Thyroid gland (tissue), 4 donors: ENCODE data around the gene CREB5.

Source experiments
- CTCF ChIP-seq, 6 experiments: fragments of 200-600 bp in 3 of 6; fragments of 450-650 bp in 3 of 6; sonication (generic) in 3 of 6; IDR thresholded peaks; one replicate each; pipeline ENCODE4 v1.5.1; 2016 to 2019; ENCODE audit warnings: antibody characterized with exemption in 6 of 6, mild to moderate bottlenecking in 2 of 6, inconsistent platforms in 1 of 6, moderate library complexity in 1 of 6
- POLR2A ChIP-seq, 2 donors: fragments of 450-650 bp; IDR thresholded peaks; one replicate each; pipeline ENCODE4 v1.6.1; 2017; ENCODE audit warnings: antibody characterized with exemption in 2 of 2, mild to moderate bottlenecking in 2 of 2, moderate library complexity in 1 of 2

GRCh38 chr7:28575241-28575643 is 162.9 kb downstream of the CREB5 start:
- TF ChIP-seq CTCF (IDR thresholded peaks at IDR 0.05) (no peak), POLR2A (IDR thresholded peaks at IDR 0.05) (no peak)
